A673 (cell line): ENCODE results near the gene WDR20.

Experiments used
- CTCF ChIP-seq: fragments of 300-800, 200-600 bp; sonication (generic); conservative IDR thresholded peaks from 2 replicates; pipeline ENCODE4 v1.5.1; 2017; ENCODE audit warnings: low read depth, mild to moderate bottlenecking, antibody characterized with exemption, low read length, moderate library complexity, mixed read lengths
- EZH2 ChIP-seq: fragments of 200-600 bp; sonication (generic); IDR thresholded peaks from 2 replicates; pipeline ENCODE4 v1.6.1; 2017; ENCODE audit warnings: borderline replicate concordance, low read depth, mild to moderate bottlenecking, mixed read lengths, antibody characterized with exemption, low read length; ENCODE audit not compliant: poor library complexity, severe bottlenecking

- TF ChIP-seq CTCF (no peak), EZH2 (no peak)
Observed at GRCh38 chr14:102180248-102180998, 40.7 kb downstream of the WDR20 start.
